Sigmoid colon (tissue), 3 donors: Measurements from ENCODE around the gene SLIT1.

Source experiments
- CTCF ChIP-seq, 4 experiments: fragments of 450-650 bp in 3 of 4; fragments of 200-600 bp in 1 of 4; IDR thresholded peaks; one replicate each; pipeline ENCODE4 v1.5.1; 2016 to 2019; ENCODE audit warnings: antibody characterized with exemption in 4 of 4, mild to moderate bottlenecking in 3 of 4, moderate library complexity in 2 of 4
- POLR2A ChIP-seq, 2 donors: fragments of 450-650 bp; IDR thresholded peaks; one replicate each; pipeline ENCODE4 v1.6.1; 2016; ENCODE audit warnings: antibody characterized with exemption in 2 of 2, mild to moderate bottlenecking in 2 of 2, moderate library complexity in 2 of 2

- TF ChIP-seq CTCF (IDR thresholded peaks at IDR 0.05) (no peak), POLR2A (IDR thresholded peaks at IDR 0.05) (no peak)
These were observed 143.7 kb downstream of the SLIT1 start for GRCh38 chr10:97042081-97042480.
